ENCODE data around the gene FAM13C.

The FAM13C gene

DNA sequence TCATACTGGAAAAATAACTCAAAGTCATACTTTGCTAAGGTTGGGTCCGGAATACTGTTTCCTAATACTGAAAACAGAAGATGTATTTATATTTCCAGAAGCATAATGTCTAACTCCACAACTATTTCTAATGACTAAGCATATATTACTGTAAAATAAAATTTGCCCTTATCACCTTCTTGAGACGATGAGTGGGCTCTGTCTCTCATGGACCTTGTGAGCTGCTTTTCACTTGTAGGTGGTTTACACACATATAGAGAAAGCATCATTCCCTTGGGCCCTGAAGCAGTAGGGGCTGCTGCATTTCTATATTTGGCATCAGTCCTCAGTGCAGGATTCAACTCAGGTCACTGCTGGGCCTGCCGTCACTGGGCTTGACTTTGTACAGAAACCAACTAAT, 10.7 kb upstream of the FAM13C start:
- H3K27ac ChIP-seq (ENCODE audit: low read depth, low read length) = no peak overlapping the region
- WGBS (ENCODE audit: extremely low coverage, insufficient coverage, low lambda C conversion rate) = no CpG with 5 or more reads among the region's 3 CpGs

DNA sequence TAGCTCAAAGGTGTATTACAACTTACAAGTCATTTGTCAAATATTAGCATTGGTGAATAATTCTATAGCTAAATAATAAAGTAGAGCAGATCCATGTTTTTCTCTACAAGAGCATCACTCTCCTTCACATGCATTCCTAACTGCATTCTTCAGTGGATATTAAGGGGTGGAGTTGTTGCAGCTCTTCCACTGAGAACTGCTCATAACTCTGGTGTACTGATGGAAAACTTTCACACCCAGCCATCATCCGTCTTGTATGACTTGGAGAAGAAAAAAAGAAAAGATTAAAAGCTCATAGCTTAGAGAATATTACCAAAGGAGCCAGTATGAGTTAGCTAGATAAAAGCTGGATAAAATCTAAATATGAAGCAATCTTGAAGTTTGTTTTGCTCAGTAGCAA, 10.2 kb upstream of the FAM13C start:
- H3K9ac ChIP-seq (ENCODE audit: low read length) = no peak overlapping the region
- no peaks in the 10 kb centered on the region for H3K4me1 ChIP-seq (ENCODE audit: control insufficient read depth, low read depth, low read length)
- H4K5ac ChIP-seq (ENCODE audit: low read length) = no peak overlapping the region
- no peak for DNase-seq
- no peaks in the 10 kb centered on the region for H3K27me3 ChIP-seq (ENCODE audit: insufficient read depth, low read length, poor library complexity)
- no peak overlapping the region for H2BK5ac ChIP-seq (ENCODE audit: low read length)
- H3K27ac ChIP-seq (ENCODE audit: low read depth, low read length) = no peak overlapping the region
- H3K79me2 ChIP-seq (ENCODE audit: control insufficient read depth, insufficient read depth, low read length) = no peaks in the 10 kb centered on the region
- H4K8ac ChIP-seq (ENCODE audit: low read depth, low read length) = no peak overlapping the region
- H3K56ac ChIP-seq (ENCODE audit: low read length) = no peak overlapping the region
- no peak overlapping the region for H2BK15ac ChIP-seq (replicated peaks; ENCODE audit: low read depth)
- H3K36me3 ChIP-seq (ENCODE audit: control insufficient read depth, insufficient read depth, low read length) = no peaks in the 10 kb centered on the region
- H3K4me3 ChIP-seq (ENCODE audit: low read length) = no peak overlapping the region
- no peak overlapping the region for H2AK5ac ChIP-seq (ENCODE audit: low read length)
- no CpG with 5 or more reads among the region's 1 CpG for WGBS (ENCODE audit: extremely low coverage, insufficient coverage, low lambda C conversion rate)
- no peak overlapping the region for H3K4me2 ChIP-seq (ENCODE audit: low read length)
- no peak overlapping the region for H3K4ac ChIP-seq (ENCODE audit: low read depth, low read length)
- no peaks in the 10 kb centered on the region for H3K79me1 ChIP-seq (ENCODE audit: low read length)
- H3K23ac ChIP-seq (ENCODE audit: low read length) = no peak overlapping the region
- no peak overlapping the region for H3K18ac ChIP-seq (ENCODE audit: low read length)
- no peak overlapping the region for H2BK120ac ChIP-seq (ENCODE audit: low read depth, low read length)

More for the DNA sequence above, 10.7 kb upstream of the FAM13C start:
- Histone ChIP-seq H3K18ac (ENCODE audit: low read length) (no peak overlapping the region), H3K79me2 (ENCODE audit: control insufficient read depth, insufficient read depth, low read length) (no peaks in the 10 kb centered on the region), H3K27me3 (ENCODE audit: insufficient read depth, low read length, poor library complexity) (no peaks in the 10 kb centered on the region), H2BK15ac (replicated peaks; ENCODE audit: low read depth) (no peak overlapping the region), H2AK5ac (ENCODE audit: low read length) (no peak overlapping the region), H3K4me2 (ENCODE audit: low read length) (no peak overlapping the region), H4K8ac (ENCODE audit: low read depth, low read length) (no peak overlapping the region), H3K79me1 (ENCODE audit: low read length) (no peaks in the 10 kb centered on the region), H2BK5ac (ENCODE audit: low read length) (no peak overlapping the region), H3K4ac (ENCODE audit: low read depth, low read length) (no peak overlapping the region), H3K9ac (ENCODE audit: low read length) (no peak overlapping the region), H4K5ac (ENCODE audit: low read length) (no peak overlapping the region), H3K56ac (ENCODE audit: low read length) (no peak overlapping the region), H3K4me1 (ENCODE audit: control insufficient read depth, low read depth, low read length) (no peaks in the 10 kb centered on the region), H2BK120ac (ENCODE audit: low read depth, low read length) (no peak overlapping the region), H3K36me3 (ENCODE audit: control insufficient read depth, insufficient read depth, low read length) (no peaks in the 10 kb centered on the region), H3K4me3 (ENCODE audit: low read length) (no peak overlapping the region), H3K23ac (ENCODE audit: low read length) (no peak overlapping the region)
- no peak for DNase-seq

DNA sequence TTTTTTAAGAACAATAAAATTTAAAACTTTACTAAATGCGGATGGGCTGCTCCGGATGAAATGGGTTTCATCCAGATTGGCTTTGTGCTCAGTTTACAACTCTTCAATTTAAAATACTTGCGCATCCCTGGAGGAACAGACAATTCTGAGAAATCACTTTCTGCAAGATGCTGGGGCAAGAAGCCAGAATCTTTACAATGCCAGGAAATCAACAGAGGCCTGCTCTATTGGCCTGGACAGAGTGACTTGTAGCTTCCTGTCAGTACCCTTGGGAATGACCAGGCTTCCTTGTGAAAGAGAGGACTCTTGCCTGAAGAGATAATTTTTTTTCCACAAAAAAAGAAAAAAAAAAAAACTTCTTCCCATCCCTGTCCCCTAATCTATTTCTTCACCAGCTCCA, 3.9 kb upstream of the FAM13C start:
- Histone ChIP-seq H3K79me1 (ENCODE audit: low read length) (no peaks in the 10 kb centered on the region), H3K18ac (ENCODE audit: low read length) (no peak overlapping the region), H2BK15ac (replicated peaks; ENCODE audit: low read depth) (no peak overlapping the region), H3K56ac (ENCODE audit: low read length) (no peak overlapping the region), H3K27me3 (ENCODE audit: insufficient read depth, low read length, poor library complexity) (no peaks in the 10 kb centered on the region), H3K4me2 (ENCODE audit: low read length) (no peak overlapping the region), H3K36me3 (ENCODE audit: control insufficient read depth, insufficient read depth, low read length) (no peaks in the 10 kb centered on the region), H3K79me2 (ENCODE audit: control insufficient read depth, insufficient read depth, low read length) (no peaks in the 10 kb centered on the region), H2BK5ac (ENCODE audit: low read length) (no peak overlapping the region), H3K4me3 (ENCODE audit: low read length) (no peak overlapping the region), H4K8ac (ENCODE audit: low read depth, low read length) (no peak overlapping the region), H3K23ac (ENCODE audit: low read length) (no peak overlapping the region), H2BK120ac (ENCODE audit: low read depth, low read length) (no peak overlapping the region), H3K9ac (ENCODE audit: low read length) (no peak overlapping the region), H3K4ac (ENCODE audit: low read depth, low read length) (no peak overlapping the region), H4K5ac (ENCODE audit: low read length) (no peak overlapping the region), H2AK5ac (ENCODE audit: low read length) (no peak overlapping the region), H3K27ac (ENCODE audit: low read depth, low read length) (no peak overlapping the region), H3K4me1 (ENCODE audit: control insufficient read depth, low read depth, low read length) (no peaks in the 10 kb centered on the region)
- no CpG with 5 or more reads among the region's 3 CpGs for WGBS (ENCODE audit: extremely low coverage, insufficient coverage, low lambda C conversion rate)
- no peak for DNase-seq

DNA sequence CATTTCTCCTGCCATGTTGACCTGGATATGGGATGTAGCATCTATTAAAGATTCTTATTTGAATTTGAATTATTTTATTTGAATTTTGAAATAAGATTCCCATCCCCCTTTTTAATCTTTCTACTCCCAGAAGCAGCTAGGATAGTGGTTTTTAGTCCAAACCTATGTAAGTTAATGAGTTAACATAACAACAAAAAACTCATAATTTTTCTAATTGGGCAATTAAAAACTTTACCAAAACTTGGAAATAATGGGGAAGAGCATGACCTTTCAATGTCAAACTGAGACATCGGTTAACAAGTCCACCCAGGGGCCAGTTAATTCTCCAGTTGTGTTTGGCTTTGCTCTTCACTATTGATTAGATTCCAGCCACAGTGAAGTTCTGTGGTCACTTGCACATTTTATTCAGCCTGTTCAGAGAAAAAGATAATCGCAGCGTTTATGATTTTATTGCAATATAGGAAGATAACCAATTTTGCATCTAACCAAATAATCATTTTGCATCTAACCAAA, 1.2 kb upstream of the FAM13C start:
- no CpG with 5 or more reads among the region's 3 CpGs for WGBS (ENCODE audit: extremely low coverage, insufficient coverage, low lambda C conversion rate)
- H3K23ac ChIP-seq (ENCODE audit: low read length) = no peak overlapping the region
- H3K36me3 ChIP-seq (ENCODE audit: control insufficient read depth, insufficient read depth, low read length) = no peaks in the 10 kb centered on the region
- no peak overlapping the region for H3K4me3 ChIP-seq (ENCODE audit: low read length)
- no peaks in the 10 kb centered on the region for H3K79me2 ChIP-seq (ENCODE audit: control insufficient read depth, insufficient read depth, low read length)
- H2BK15ac ChIP-seq (replicated peaks; ENCODE audit: low read depth) = no peak overlapping the region
- H3K4me2 ChIP-seq (ENCODE audit: low read length) = no peak overlapping the region
- DNase-seq = no peak
- H4K8ac ChIP-seq (ENCODE audit: low read depth, low read length) = no peak overlapping the region
- H2AK5ac ChIP-seq (ENCODE audit: low read length) = no peak overlapping the region
- H3K79me1 ChIP-seq (ENCODE audit: low read length) = no peaks in the 10 kb centered on the region
- no peak overlapping the region for H3K4ac ChIP-seq (ENCODE audit: low read depth, low read length)
- H2BK5ac ChIP-seq (ENCODE audit: low read length) = no peak overlapping the region
- H3K27ac ChIP-seq (ENCODE audit: low read depth, low read length) = no peak overlapping the region
- H3K4me1 ChIP-seq (ENCODE audit: control insufficient read depth, low read depth, low read length) = no peaks in the 10 kb centered on the region
- no peak overlapping the region for H3K56ac ChIP-seq (ENCODE audit: low read length)
- no peak overlapping the region for H4K5ac ChIP-seq (ENCODE audit: low read length)
- no peaks in the 10 kb centered on the region for H3K27me3 ChIP-seq (ENCODE audit: insufficient read depth, low read length, poor library complexity)
- no peak overlapping the region for H3K18ac ChIP-seq (ENCODE audit: low read length)
- no peak overlapping the region for H2BK120ac ChIP-seq (ENCODE audit: low read depth, low read length)
- no peak overlapping the region for H3K9ac ChIP-seq (ENCODE audit: low read length)

DNA sequence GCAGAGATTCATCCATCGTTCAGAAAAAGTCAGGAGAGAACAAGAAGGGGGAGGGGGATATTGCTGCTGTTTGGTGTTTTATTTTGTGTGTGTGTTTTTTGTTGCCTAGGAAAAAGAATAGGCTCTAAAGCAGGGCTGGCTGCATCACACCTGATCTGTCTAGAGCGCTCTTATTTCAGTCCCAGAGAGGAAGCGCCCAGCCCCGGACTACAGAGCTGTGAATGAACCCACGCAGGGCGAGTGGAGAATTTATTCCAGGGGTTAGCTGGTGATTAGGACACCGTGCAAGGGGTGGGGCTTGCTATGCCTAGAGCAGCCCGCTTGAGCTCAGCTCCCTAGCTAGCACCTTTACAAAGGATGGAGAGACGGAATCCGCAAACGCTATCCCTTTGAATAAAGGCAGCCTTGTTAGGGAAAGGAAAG, 621 bp upstream of the FAM13C start:
- Histone ChIP-seq H3K79me1 (ENCODE audit: low read length) (no peaks in the 10 kb centered on the region), H3K27me3 (ENCODE audit: insufficient read depth, low read length, poor library complexity) (no peaks in the 10 kb centered on the region), H2BK15ac (replicated peaks; ENCODE audit: low read depth) (no peak overlapping the region), H3K4me2 (ENCODE audit: low read length) (peak overlapping the region; percentile 81), H3K18ac (ENCODE audit: low read length) (peak overlapping the region; percentile 61), H3K56ac (ENCODE audit: low read length) (no peak overlapping the region), H3K23ac (ENCODE audit: low read length) (no peak overlapping the region), H3K9ac (ENCODE audit: low read length) (no peak overlapping the region), H2BK120ac (ENCODE audit: low read depth, low read length) (no peak overlapping the region), H3K4me3 (ENCODE audit: low read length) (no peak overlapping the region), H2BK5ac (ENCODE audit: low read length) (no peak overlapping the region), H3K27ac (ENCODE audit: low read depth, low read length) (no peak overlapping the region), H3K4me1 (ENCODE audit: control insufficient read depth, low read depth, low read length) (no peaks in the 10 kb centered on the region), H2AK5ac (ENCODE audit: low read length) (no peak overlapping the region), H3K4ac (ENCODE audit: low read depth, low read length) (no peak overlapping the region), H4K5ac (ENCODE audit: low read length) (no peak overlapping the region), H4K8ac (ENCODE audit: low read depth, low read length) (no peak overlapping the region), H3K79me2 (ENCODE audit: control insufficient read depth, insufficient read depth, low read length) (no peaks in the 10 kb centered on the region), H3K36me3 (ENCODE audit: control insufficient read depth, insufficient read depth, low read length) (no peaks in the 10 kb centered on the region)
- no CpG with 5 or more reads among the region's 11 CpGs for WGBS (ENCODE audit: extremely low coverage, insufficient coverage, low lambda C conversion rate)
- peak; percentile 73 for DNase-seq

DNA sequence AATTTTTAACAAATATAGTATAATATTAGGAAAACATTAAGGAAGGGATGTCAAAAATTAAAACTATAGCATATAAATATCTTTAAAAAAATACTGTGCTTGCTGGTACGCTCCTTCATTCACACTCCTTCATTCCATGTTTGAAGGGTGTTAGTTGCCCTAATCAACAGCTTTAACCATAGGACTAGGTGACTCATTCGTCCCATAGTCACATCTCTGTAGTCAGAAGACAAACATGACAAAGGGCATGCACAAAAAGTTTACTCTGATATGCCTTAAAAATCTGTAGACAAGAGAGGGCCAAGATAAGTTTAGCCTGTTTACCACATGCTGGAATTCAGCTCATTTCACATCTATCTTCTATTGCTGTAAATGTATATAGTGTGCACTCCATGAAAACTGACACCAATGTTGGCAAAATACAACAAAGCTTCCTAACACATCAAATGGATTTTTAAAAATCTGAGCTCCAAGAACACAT, 646 bp downstream of the FAM13C start:
- Histone ChIP-seq H3K56ac (ENCODE audit: low read length) (no peak overlapping the region), H3K4ac (ENCODE audit: low read depth, low read length) (no peak overlapping the region), H2BK15ac (replicated peaks; ENCODE audit: low read depth) (no peak overlapping the region), H3K79me2 (ENCODE audit: control insufficient read depth, insufficient read depth, low read length) (no peaks in the 10 kb centered on the region), H3K9ac (ENCODE audit: low read length) (no peak overlapping the region), H3K4me1 (ENCODE audit: control insufficient read depth, low read depth, low read length) (no peaks in the 10 kb centered on the region), H3K27me3 (ENCODE audit: insufficient read depth, low read length, poor library complexity) (no peaks in the 10 kb centered on the region), H3K36me3 (ENCODE audit: control insufficient read depth, insufficient read depth, low read length) (no peaks in the 10 kb centered on the region), H4K8ac (ENCODE audit: low read depth, low read length) (no peak overlapping the region), H3K79me1 (ENCODE audit: low read length) (no peaks in the 10 kb centered on the region), H3K4me2 (ENCODE audit: low read length) (no peak overlapping the region), H3K18ac (ENCODE audit: low read length) (no peak overlapping the region), H2AK5ac (ENCODE audit: low read length) (no peak overlapping the region), H2BK120ac (ENCODE audit: low read depth, low read length) (no peak overlapping the region), H3K4me3 (ENCODE audit: low read length) (no peak overlapping the region), H3K27ac (ENCODE audit: low read depth, low read length) (no peak overlapping the region), H3K23ac (ENCODE audit: low read length) (no peak overlapping the region), H4K5ac (ENCODE audit: low read length) (no peak overlapping the region), H2BK5ac (ENCODE audit: low read length) (no peak overlapping the region)
- no CpG with 5 or more reads among the region's 2 CpGs for WGBS (ENCODE audit: extremely low coverage, insufficient coverage, low lambda C conversion rate)
- peak; percentile 41 for DNase-seq
